ENCODE measurements around the gene SMAD4. TPM values are rescaled to one million over a fixed set of nuclear protein-coding genes. Genes with fewer than 3 reads are reported as not detected.
"Not testable (repeated sequence)": the region's sequence is repeated elsewhere in the genome, so short reads cannot be mapped to it uniquely, and the experiment has no call there.

SMAD4 gene
- total and polyA plus RNA-seq, 4 donors: 12.5 to 143 (median 60.6) TPM

DNA sequence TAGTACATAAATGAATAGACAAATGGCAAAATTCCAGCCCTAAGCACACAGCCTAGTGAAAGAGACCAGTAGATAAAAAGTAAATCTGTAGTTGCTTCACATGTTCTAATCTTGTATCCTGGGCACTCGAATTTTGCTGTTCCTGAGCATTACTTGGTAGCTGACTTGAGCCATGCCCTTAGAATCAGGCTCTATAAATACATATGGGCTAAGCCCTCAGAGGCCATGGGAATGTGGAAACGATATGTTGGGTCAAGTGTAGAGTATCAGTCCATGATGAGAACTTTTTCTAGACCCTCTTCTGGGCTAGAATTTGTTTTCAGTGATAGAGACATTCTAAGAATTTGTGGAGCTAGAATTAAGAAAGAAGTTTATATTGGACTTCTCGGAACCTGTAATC, 40.3 kb upstream of the SMAD4 start:
- Histone ChIP-seq H3K27me3 (ENCODE audit: control insufficient read depth in 3 of 3, insufficient read depth in 3 of 3, low read length in 2 of 3) (no peaks in the 10 kb centered on the region), H3K4me1 (ENCODE audit: control insufficient read depth in 5 of 5, insufficient read depth in 5 of 5, low read length in 5 of 5) (no peaks in the 10 kb centered on the region), H3K27ac (ENCODE audit: low read depth in 1 of 2, low read length in 1 of 2) (no peak overlapping the region), H3K36me3 (ENCODE audit: control insufficient read depth in 4 of 4, insufficient read depth in 4 of 4, low read length in 4 of 4) (peaks cover 0 to 6% (median 5%) of the 10 kb centered on the region in 4 donors), H3K4me3 (no peak overlapping the region), H3K9me3 (ENCODE audit: control insufficient read depth in 4 of 4, insufficient read depth in 3 of 4, low read length in 3 of 4) (no peaks in the 10 kb centered on the region), H3K9ac (ENCODE audit: insufficient read depth in 1 of 2, low read length in 2 of 2) (no peak overlapping the region)
- 97 to 98% methylated on average over 3 of the region's 3 CpGs for WGBS, 2 donors
- DNase-seq (no peak), ATAC-seq (ENCODE audit: insufficient read depth, low FRiP score) (no peak)
- no peak for TF ChIP-seq CTCF (IDR thresholded peaks at IDR 0.05; ENCODE audit: control extremely low read depth, extremely low read depth)

- Histone ChIP-seq H3K27me3 (ENCODE audit: control insufficient read depth in 3 of 3, insufficient read depth in 3 of 3, low read length in 2 of 3) (no peaks in the 10 kb centered on the region), H3K9me3 (ENCODE audit: control insufficient read depth in 4 of 4, insufficient read depth in 3 of 4, low read length in 3 of 4) (no peaks in the 10 kb centered on the region), H3K4me3 (no peak overlapping the region), H3K4me1 (ENCODE audit: control insufficient read depth in 5 of 5, insufficient read depth in 5 of 5, low read length in 5 of 5) (no peaks in the 10 kb centered on the region), H3K27ac (ENCODE audit: low read depth in 1 of 2, low read length in 1 of 2) (no peak overlapping the region), H3K36me3 (ENCODE audit: control insufficient read depth in 4 of 4, insufficient read depth in 4 of 4, low read length in 4 of 4) (peaks cover 0 to 5% (median 0%) of the 10 kb centered on the region in 4 donors), H3K9ac (ENCODE audit: insufficient read depth in 1 of 2, low read length in 2 of 2) (no peak overlapping the region)
- no peak for ATAC-seq (ENCODE audit: insufficient read depth, low FRiP score)
- no peak for TF ChIP-seq CTCF (IDR thresholded peaks at IDR 0.05; ENCODE audit: control extremely low read depth, extremely low read depth)
- WGBS, 2 donors: 83 to 87% methylated on average over 3 of the region's 3 CpGs
- no peak for DNase-seq
Observed at GRCh38 chr18:50992351-50992762, 37.7 kb upstream of the SMAD4 start.

DNA sequence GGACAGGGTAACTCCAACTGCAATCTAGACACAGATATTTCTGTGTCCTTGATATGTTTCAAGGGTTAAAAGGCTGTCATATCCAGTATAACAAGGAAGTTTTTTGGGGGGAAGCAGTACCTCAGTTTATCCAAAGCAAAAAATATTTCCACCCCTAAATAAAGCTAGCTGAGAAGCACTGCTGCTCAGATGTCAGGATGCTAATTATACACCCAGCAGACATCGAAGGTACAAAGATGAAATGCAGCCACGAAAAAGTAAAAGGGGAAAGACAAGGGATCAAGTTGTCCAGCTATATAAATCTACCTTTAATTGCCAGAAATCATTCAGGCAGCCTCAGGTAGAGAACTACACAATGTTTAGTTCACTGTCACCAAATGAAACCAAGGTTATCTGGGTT, 36.0 kb upstream of the SMAD4 start:
- ATAC-seq (ENCODE audit: insufficient read depth, low FRiP score): no peak
- Histone ChIP-seq H3K9me3 (ENCODE audit: control insufficient read depth in 4 of 4, insufficient read depth in 3 of 4, low read length in 3 of 4) (no peaks in the 10 kb centered on the region), H3K27ac (ENCODE audit: low read depth in 1 of 2, low read length in 1 of 2) (no peak overlapping the region), H3K4me1 (ENCODE audit: control insufficient read depth in 5 of 5, insufficient read depth in 5 of 5, low read length in 5 of 5) (no peaks in the 10 kb centered on the region), H3K36me3 (ENCODE audit: control insufficient read depth in 4 of 4, insufficient read depth in 4 of 4, low read length in 4 of 4) (no peaks in the 10 kb centered on the region), H3K27me3 (ENCODE audit: control insufficient read depth in 3 of 3, insufficient read depth in 3 of 3, low read length in 2 of 3) (no peaks in the 10 kb centered on the region), H3K4me3 (no peak overlapping the region), H3K9ac (ENCODE audit: insufficient read depth in 1 of 2, low read length in 2 of 2) (no peak overlapping the region)
- no peak for TF ChIP-seq CTCF (IDR thresholded peaks at IDR 0.05; ENCODE audit: control extremely low read depth, extremely low read depth)
- 95 to 98% methylated on average over 2 of the region's 2 CpGs for WGBS, 2 donors
- no peak for DNase-seq

DNA sequence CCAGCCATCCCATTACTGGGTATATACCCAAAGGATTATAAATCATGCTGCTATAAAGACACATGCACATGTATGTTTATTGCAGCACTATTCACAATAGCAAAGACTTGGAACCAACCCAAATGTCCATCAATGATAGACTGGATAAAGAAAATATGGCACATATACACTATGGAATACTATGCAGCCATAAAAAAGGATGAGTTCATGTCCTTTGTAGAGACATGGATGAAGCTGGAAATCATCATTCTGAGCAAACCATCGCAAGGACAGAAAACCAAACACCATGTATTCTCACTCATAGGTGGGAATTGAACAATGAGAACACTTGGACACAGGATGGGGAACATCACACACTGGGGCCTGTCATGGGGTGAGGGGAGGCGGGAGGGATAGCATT, 26.8 kb upstream of the SMAD4 start:
- H3K9me3 ChIP-seq (ENCODE audit: control insufficient read depth in 4 of 4, insufficient read depth in 3 of 4, low read length in 3 of 4); DNase-seq; H3K4me1 ChIP-seq (ENCODE audit: control insufficient read depth in 5 of 5, insufficient read depth in 5 of 5, low read length in 5 of 5); ATAC-seq (ENCODE audit: insufficient read depth, low FRiP score); H3K4me3 ChIP-seq; H3K27me3 ChIP-seq (ENCODE audit: control insufficient read depth in 3 of 3, insufficient read depth in 3 of 3, low read length in 2 of 3); H3K9ac ChIP-seq (ENCODE audit: insufficient read depth in 1 of 2, low read length in 2 of 2); H3K27ac ChIP-seq (ENCODE audit: low read depth in 1 of 2, low read length in 1 of 2); H3K36me3 ChIP-seq (ENCODE audit: control insufficient read depth in 4 of 4, insufficient read depth in 4 of 4, low read length in 4 of 4): not testable (repeated sequence)
- WGBS, 2 donors: 98 to 100% methylated on average over 2 of the region's 2 CpGs

Measured in lung (tissue), 12 donors.